HepG2 (cell line): Measurements from ENCODE around the gene TANGO6. TPM values are rescaled to one million over a fixed set of nuclear protein-coding genes. Genes with fewer than 3 reads are reported as not detected.

Source experiments
- ATAC-seq: fragments of 200-7000 bp; cut with Tn5 transposase; 3 replicates; pipeline ENCODE4 v1.9.1; 2020; ENCODE audit warnings: mild to moderate bottlenecking, moderate library complexity
- BruUV-seq: library from RNA; stranded (reverse); fragments of 400-500 nt; replicated peaks from 2 replicates; lab custom pipeline; 2021; lab: Mats Ljungman, UMichigan
- CTCF ChIA-PET: fragments of 300-600 bp; formaldehyde crosslinking; extraction: SDS; loops from one replicate; lab custom pipeline; 2021; ENCODE audit warnings: low total read pairs, inconsistent platforms, low intra/inter-chr PET ratio; lab: Yijun Ruan, JAX
- POLR2A ChIA-PET: fragments of 350-600 bp; sonication (Branson Sonifier 250); formaldehyde crosslinking; loops from one replicate; lab custom pipeline; 2020; ENCODE audit warnings: antibody characterized with exemption, inconsistent platforms; lab: Yijun Ruan, JAX
- DNase-seq: peaks from one replicate; pipeline ENCODE4 v3.0.0-alpha.2; 2015; ENCODE audit warnings: low spot score
- FAIRE-seq: peaks from 3 replicates; lab custom pipeline; 2011; peaks lifted over from hg19 to GRCh38; lab: Jason Lieb, UNC
- H2AFZ ChIP-seq: one replicate; pipeline ENCODE4 v1.6.1; 2011; ENCODE audit warnings: low read length, inconsistent platforms
- H3K27ac ChIP-seq: fragments of 300-600 bp; 3 replicates; pipeline ENCODE4 v1.8.0; 2011; ENCODE audit warnings: mixed run types, mild to moderate bottlenecking, mixed read lengths, low read length, inconsistent platforms; ENCODE audit not compliant: insufficient read depth; ENCODE audit errors: extremely low read length
- H3K27me3 ChIP-seq, 2 experiments: fragments of 200-600 bp in 1 of 2; 2 replicates in 1 of 2; 3 replicates in 1 of 2; pipeline versions ENCODE4 v1.6.0 to v1.8.0; 2011; ENCODE audit warnings: low read length in 2 of 2, mild to moderate bottlenecking in 2 of 2, moderate library complexity in 2 of 2, inconsistent platforms in 1 of 2; ENCODE audit not compliant: insufficient read depth in 2 of 2, control insufficient read depth in 1 of 2
- H3K36me3 ChIP-seq, 2 experiments: fragments of 200-600 bp in 1 of 2; replicated peaks in 1 of 2; 2 replicates in 1 of 2; 3 replicates in 1 of 2; pipeline versions ENCODE4 v1.5.1 to v1.8.0; 2011; ENCODE audit warnings: low read length in 2 of 2, inconsistent platforms in 1 of 2; ENCODE audit not compliant: insufficient read depth in 2 of 2, control insufficient read depth in 1 of 2
- H3K4me1 ChIP-seq: 2 replicates; pipeline ENCODE4 v1.5.1; 2012; ENCODE audit warnings: low read length, inconsistent platforms; ENCODE audit not compliant: insufficient read depth
- H3K4me2 ChIP-seq: 2 replicates; pipeline ENCODE4 v1.6.0; 2011; ENCODE audit warnings: low read depth, low read length, inconsistent platforms
- H3K4me3 ChIP-seq, 3 experiments: fragments of 200-600 bp in 1 of 3; sonication (generic), shearing (Covaris generic) in 1 of 3; replicated peaks in 1 of 3; 2 replicates each; pipeline ENCODE4 v1.5.1; 2011 to 2016; ENCODE audit warnings: low read length in 3 of 3, inconsistent platforms in 2 of 3, low read depth in 2 of 3, mild to moderate bottlenecking in 2 of 3, control low read depth in 1 of 3, mixed read lengths in 1 of 3; ENCODE audit not compliant: insufficient read depth in 1 of 3
- H3K79me2 ChIP-seq: one replicate; pipeline ENCODE4 v1.6.1; 2011; ENCODE audit warnings: low read length, inconsistent platforms; ENCODE audit not compliant: insufficient read depth
- H3K9ac ChIP-seq: 2 replicates; pipeline ENCODE4 v1.6.0; 2011; ENCODE audit warnings: mild to moderate bottlenecking, low read depth, low read length, inconsistent platforms; ENCODE audit not compliant: insufficient read depth
- H3K9me3 ChIP-seq: 2 replicates; pipeline ENCODE4 v1.5.1; 2012; ENCODE audit warnings: mild to moderate bottlenecking, low read length
- H4K20me1 ChIP-seq: 2 replicates; pipeline ENCODE4 v1.6.0; 2011; ENCODE audit warnings: inconsistent platforms, mild to moderate bottlenecking, low read length, moderate library complexity; ENCODE audit not compliant: insufficient read depth
- FOSL2 ChIP-seq: sonication (generic); formaldehyde crosslinking; IDR thresholded peaks from 2 replicates; pipeline ENCODE4 v1.4.0; 2020; ENCODE audit warnings: missing genetic modification reagents
- MED8 ChIP-seq: sonication (generic); formaldehyde crosslinking; IDR thresholded peaks from 2 replicates; pipeline ENCODE4 v1.8.1; 2023; ENCODE audit warnings: mild to moderate bottlenecking, missing genetic modification reagents; ENCODE audit not compliant: insufficient replicate concordance
- SSRP1 ChIP-seq: IDR thresholded peaks from 2 replicates; pipeline ENCODE4 v1.6.1; 2016; ENCODE audit warnings: control low read depth
- U2AF2 ChIP-seq: fragments of 200-400 bp; formaldehyde crosslinking; IDR thresholded peaks from 2 replicates; pipeline ENCODE4 v1.6.1; 2017; ENCODE audit warnings: low read depth, mild to moderate bottlenecking, low read length
- ZBTB25 ChIP-seq: IDR thresholded peaks from 2 replicates; pipeline ENCODE4 v1.6.1; 2018; ENCODE audit warnings: missing genetic modification reagents
- ZNF10 ChIP-seq: sonication (generic); formaldehyde crosslinking; IDR thresholded peaks from 2 replicates; pipeline ENCODE4 v1.4.0; 2020; ENCODE audit warnings: mild to moderate bottlenecking, low read depth, missing genetic modification reagents, borderline replicate concordance
- ZNF326 ChIP-seq: sonication (generic); formaldehyde crosslinking; IDR thresholded peaks from 2 replicates; pipeline ENCODE4 v1.4.0; 2020; ENCODE audit warnings: missing genetic modification reagents, borderline replicate concordance
- ZNF704 ChIP-seq: sonication (generic); formaldehyde crosslinking; IDR thresholded peaks from 2 replicates; pipeline ENCODE4 v1.8.1; 2023; ENCODE audit warnings: mild to moderate bottlenecking, inconsistent platforms, moderate library complexity, missing genetic modification reagents, borderline replicate concordance
- ZNF761 ChIP-seq: sonication (generic); formaldehyde crosslinking; conservative IDR thresholded peaks from 2 replicates; pipeline ENCODE4 v1.4.0; 2020; ENCODE audit warnings: mild to moderate bottlenecking, missing genetic modification reagents
- ZNF850 ChIP-seq: sonication (generic); formaldehyde crosslinking; conservative IDR thresholded peaks from 2 replicates; pipeline ENCODE4 v1.9.0; 2021; ENCODE audit warnings: mild to moderate bottlenecking, missing genetic modification reagents
- WGBS: methylation state at CpG from one replicate; pipeline ENCODE4 v1.1.6; 2017; ENCODE audit warnings: low lambda C conversion rate; 5-methylcytosine and 5-hydroxymethylcytosine counted together
- in situ Hi-C: cut with HindIII; loops from 2 replicates; pipeline ENCODE4 v1.10.0; 2017; ENCODE audit warnings: low pct_unique_long_range_greater_than_20kb; ENCODE audit not compliant: extremely low pct_ligation_motif_present
- intact Hi-C: fragments of 100-400 bp; cut with micrococcal nuclease; formaldehyde crosslinking; loops from one replicate; pipeline ENCODE4 v1.10.0; 2022; ENCODE audit not compliant: unreplicated experiment
- polyA plus RNA-seq, 8 experiments: library from polyadenylated mRNA; depleted of rRNA in 3 of 8; stranded (reverse) in 7 of 8; unstranded in 1 of 8; fragments of >200 nt; fragmentation: Illumina TruSeq in 4 of 8; extraction: Trizol in 4 of 8; gene quantifications; 2 replicates each; pipeline versions ENCODE4 v1.2.1 to v1.2.3, GENCODE V29; 2011 to 2016; ENCODE audit warnings: low read depth in 4 of 8, missing spikeins in 1 of 8, mixed read lengths in 1 of 8; ENCODE audit not compliant: insufficient read depth in 1 of 8
- total RNA-seq, 5 experiments: library from RNA; depleted of rRNA; stranded (reverse); fragments of >200 nt; fragmentation: Illumina TruSeq; extraction: Trizol; gene quantifications; 2 replicates each; pipeline ENCODE4 v1.2.3, GENCODE V29; 2016; ENCODE audit warnings: low read depth in 1 of 5

TANGO6 gene
- total and polyA plus RNA-seq, 2 of the 13 experiments (the other 11 are each of a cell fraction or from before 2014, with no cell fraction given) = 7.2 to 13.3 TPM

DNA sequence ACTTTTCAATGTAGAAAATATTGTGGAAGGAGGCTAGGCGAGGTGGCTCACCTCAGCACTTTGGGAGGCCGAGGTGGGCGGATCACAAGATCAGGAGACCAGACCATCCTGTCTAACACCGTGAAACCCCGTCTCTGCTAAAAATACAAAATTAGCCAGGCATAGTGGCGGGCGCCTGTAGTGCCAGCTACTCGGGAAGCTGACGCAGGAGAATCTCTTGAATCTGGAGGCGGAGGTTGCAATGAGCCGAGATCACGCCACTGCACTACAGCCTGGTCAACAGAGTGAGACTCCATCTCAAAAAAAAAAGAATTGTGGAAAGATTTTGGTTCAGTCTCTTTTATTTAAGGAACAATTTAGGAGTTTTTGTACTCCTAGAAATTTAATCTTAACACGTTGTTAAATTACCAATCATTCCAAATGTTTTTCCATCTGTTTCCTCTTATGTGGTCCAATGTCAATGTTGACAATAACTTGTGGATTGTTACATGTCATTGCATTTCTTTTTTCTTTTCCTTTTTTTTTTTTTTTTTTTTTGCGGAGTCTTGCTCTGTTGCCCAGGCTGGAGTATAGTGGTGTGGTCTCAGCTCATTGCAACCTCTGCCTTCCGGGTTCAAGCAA lies 137.5 kb downstream of the TANGO6 start:
- Histone ChIP-seq H3K36me3 (no peaks in the 10 kb centered on the region; a peak in 1 of 5 replicates), H3K9ac (no peak overlapping the region), H3K4me1 (no peaks in the 10 kb centered on the region), H3K27ac (no peak overlapping the region), H4K20me1 (no peaks in the 10 kb centered on the region), H3K4me2 (no peak overlapping the region), H3K27me3 (no peaks in the 10 kb centered on the region), H2AFZ (no peak overlapping the region), H3K9me3 (no peaks in the 10 kb centered on the region), H3K79me2 (no peaks in the 10 kb centered on the region), H3K4me3 (no peak overlapping the region)
- ChIA-PET CTCF (no interaction called here), POLR2A (no interaction called here)
- DNase-seq (no peak), FAIRE-seq (no peak), ATAC-seq (no peak)
- in situ Hi-C loops (no loop called here), intact Hi-C loops (no loop called here)
- WGBS = 97% methylated on average over 15 of the region's 15 CpGs
- TF ChIP-seq SSRP1 (no peak), ZNF761 (CRISPR knock-in tag) (no peak), U2AF2 (no peak), FOSL2 (CRISPR knock-in tag) (no peak), ZNF850 (no peak), ZBTB25 (no peak), ZNF326 (CRISPR knock-in tag) (no peak), ZNF10 (CRISPR knock-in tag) (no peak), MED8 (no peak), ZNF704 (CRISPR knock-in tag) (no peak)
- no TSS peak for BruUV-seq
